ENCODE measurements around the gene EIF3L. TPM values are rescaled to one million over a fixed set of nuclear protein-coding genes. Genes with fewer than 3 reads are reported as not detected.

EIF3L gene
- total and polyA plus RNA-seq, 2 donors (not counting 1 experiment from before 2014, with no cell fraction given): 288 to 515 TPM

DNA sequence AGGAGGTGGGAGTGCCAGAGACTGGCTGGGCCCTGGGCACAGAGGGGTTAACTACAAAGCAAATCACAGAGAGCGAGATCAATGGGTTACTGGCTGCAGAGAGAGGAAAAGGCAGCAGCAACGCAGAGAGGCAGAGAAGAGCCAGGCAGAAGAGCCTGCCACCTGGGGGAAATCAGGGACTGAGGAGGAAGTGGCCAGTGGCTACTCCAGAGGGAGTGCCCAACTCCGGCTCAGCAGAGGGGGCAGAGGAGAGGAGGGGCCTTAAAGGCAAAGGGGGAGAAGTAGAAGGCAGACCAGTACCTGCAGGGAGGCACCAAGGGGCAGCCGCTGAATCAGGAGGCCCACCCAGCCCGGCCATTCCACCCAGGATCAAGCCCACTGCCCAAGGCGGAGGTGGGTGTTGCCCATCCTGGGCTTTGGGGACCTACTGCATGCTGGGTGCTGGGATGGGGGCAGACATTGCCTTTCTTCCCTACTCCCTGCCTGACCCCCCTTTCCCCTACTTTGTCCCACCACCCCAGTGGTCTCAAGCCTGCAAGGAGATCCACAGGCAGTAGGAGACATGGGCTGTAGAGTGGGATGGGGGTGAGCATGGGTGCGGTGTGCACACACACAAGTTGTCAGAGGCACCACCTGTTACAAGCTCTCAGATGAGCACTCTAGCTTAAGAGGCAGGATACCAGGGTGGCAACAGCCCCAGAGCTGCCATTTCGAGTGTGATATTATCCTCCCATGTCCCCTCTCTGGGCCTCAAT, 27.0 kb upstream of the EIF3L start:
- Histone ChIP-seq H3K4me3 (replicated peaks in 1 of 4; ENCODE audit: control extremely low read depth in 1 of 4, insufficient read depth in 1 of 4, low read depth in 3 of 4, low read length in 4 of 4) (no peak overlapping the region), H4K20me1 (ENCODE audit: control insufficient read depth, extremely low read depth, insufficient read depth, low read length) (no peaks in the 10 kb centered on the region), H3K27ac (ENCODE audit: insufficient read depth, low read length) (no peak overlapping the region), H3K9me3 (ENCODE audit: control insufficient read depth, insufficient read depth, low read depth, low read length) (no peaks in the 10 kb centered on the region), H3K27me3 (ENCODE audit: control insufficient read depth, insufficient read depth, low read length) (peaks cover 7% of the 10 kb centered on the region), H3K36me3 (ENCODE audit: control insufficient read depth, insufficient read depth, low read length) (no peaks in the 10 kb centered on the region), H2AFZ (ENCODE audit: low read length) (no peak overlapping the region), H3K4me2 (ENCODE audit: extremely low read depth, insufficient read depth, low read length) (no peak overlapping the region), H3K4me1 (ENCODE audit: control insufficient read depth, extremely low read depth, insufficient read depth, low read length) (peaks cover 7% of the 10 kb centered on the region), H3K79me2 (ENCODE audit: control insufficient read depth, insufficient read depth, low read length) (no peaks in the 10 kb centered on the region), H3K9ac (ENCODE audit: insufficient read depth, low read length) (no peak overlapping the region)
- TF ChIP-seq CTCF (conservative IDR thresholded peaks at IDR 0.05 in 1 of 2, IDR thresholded peaks at IDR 0.05 in 1 of 2; ENCODE audit: low read depth in 1 of 2, low read length in 2 of 2) (no peak), EZH2 (IDR thresholded peaks at IDR 0.05; ENCODE audit: low read length, missing control alignments) (no peak)
- DNase-seq (ENCODE audit: low read depth in 2 of 2): no peak

DNA sequence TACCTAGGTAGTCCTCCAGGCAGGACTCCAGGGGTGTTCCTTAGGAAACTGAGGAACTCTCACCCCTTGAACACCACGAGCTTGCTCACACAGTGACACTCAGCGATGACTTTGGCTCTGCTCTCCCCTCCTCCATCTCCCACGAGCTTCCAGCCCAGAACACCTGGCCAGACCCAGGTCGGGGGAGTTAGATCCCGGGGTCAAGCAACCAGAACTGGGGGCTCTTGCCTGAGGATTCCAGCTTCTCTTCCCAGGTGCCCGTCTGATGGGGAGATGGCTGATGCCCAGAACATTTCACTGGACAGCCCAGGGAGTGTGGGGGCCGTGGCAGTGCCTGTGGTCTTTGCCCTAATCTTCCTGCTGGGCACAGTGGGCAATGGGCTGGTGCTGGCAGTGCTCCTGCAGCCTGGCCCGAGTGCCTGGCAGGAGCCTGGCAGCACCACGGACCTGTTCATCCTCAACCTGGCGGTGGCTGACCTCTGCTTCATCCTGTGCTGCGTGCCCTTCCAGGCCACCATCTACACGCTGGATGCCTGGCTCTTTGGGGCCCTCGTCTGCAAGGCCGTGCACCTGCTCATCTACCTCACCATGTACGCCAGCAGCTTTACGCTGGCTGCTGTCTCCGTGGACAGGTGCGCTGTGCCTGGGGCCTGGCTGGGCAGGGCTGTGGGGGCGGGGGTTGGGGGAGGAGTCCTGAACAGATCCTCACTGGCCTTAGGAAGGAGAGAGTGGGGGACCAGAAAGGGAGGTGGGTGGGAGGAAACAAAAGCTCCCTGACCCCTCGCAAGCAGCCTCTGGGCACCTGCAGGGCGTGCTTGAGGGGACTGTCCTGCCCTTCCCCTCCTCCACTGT, 25.9 kb upstream of the EIF3L start, which contains the start of gene GALR3:
GALR3 (plus strand) TSS at position 249 of the 852 bp plus-strand sequence; CDS start at position 274, 25 bp downstream.
- H4K20me1 ChIP-seq (ENCODE audit: control insufficient read depth, extremely low read depth, insufficient read depth, low read length): no peaks in the 10 kb centered on the region
- TF ChIP-seq EZH2 (IDR thresholded peaks at IDR 0.05; ENCODE audit: low read length, missing control alignments) (no peak), CTCF (conservative IDR thresholded peaks at IDR 0.05 in 1 of 2, IDR thresholded peaks at IDR 0.05 in 1 of 2; ENCODE audit: low read depth in 1 of 2, low read length in 2 of 2) (no peak)
- no peak for DNase-seq (ENCODE audit: low read depth in 2 of 2)
- H3K79me2 ChIP-seq (ENCODE audit: control insufficient read depth, insufficient read depth, low read length): no peaks in the 10 kb centered on the region
- no peaks in the 10 kb centered on the region for H3K4me1 ChIP-seq (ENCODE audit: control insufficient read depth, extremely low read depth, insufficient read depth, low read length)
- H3K4me2 ChIP-seq (ENCODE audit: extremely low read depth, insufficient read depth, low read length): no peak within 1 kb of the TSS
- no peak within 1 kb of the TSS for H2AFZ ChIP-seq (ENCODE audit: low read length)
- H3K9ac ChIP-seq (ENCODE audit: insufficient read depth, low read length): no peak within 1 kb of the TSS
- H3K36me3 ChIP-seq (ENCODE audit: control insufficient read depth, insufficient read depth, low read length): no peaks in the 10 kb centered on the region
- no peaks in the 10 kb centered on the region for H3K9me3 ChIP-seq (ENCODE audit: control insufficient read depth, insufficient read depth, low read depth, low read length)
- no peak within 1 kb of the TSS for H3K4me3 ChIP-seq (replicated peaks in 1 of 4; ENCODE audit: control extremely low read depth in 1 of 4, insufficient read depth in 1 of 4, low read depth in 3 of 4, low read length in 4 of 4)
- no peak within 1 kb of the TSS for H3K27ac ChIP-seq (ENCODE audit: insufficient read depth, low read length)
- peaks cover 7% of the 10 kb centered on the region for H3K27me3 ChIP-seq (ENCODE audit: control insufficient read depth, insufficient read depth, low read length)
